Spleen (tissue), 13 donors: ENCODE data around the gene CRISP2. TPM values are rescaled to one million over a fixed set of nuclear protein-coding genes. Genes with fewer than 3 reads are reported as not detected.

ENCODE experiments used
- DNase-seq: peaks from one replicate; pipeline ENCODE4 v3.0.0-alpha.2; 2020
- H3K27ac ChIP-seq, 8 donors: fragments of 200-600 bp; sonication (generic) in 7 of 8; 1 replicate in 4 of 8; 2 replicates in 4 of 8; pipeline versions ENCODE4 v1.5.0 to v1.8.0; 2016 to 2021; ENCODE audit warnings: inconsistent platforms in 4 of 8, mild to moderate bottlenecking in 4 of 8, moderate library complexity in 1 of 8
- H3K27me3 ChIP-seq, 7 donors: fragments of 200-600 bp; sonication (generic) in 6 of 7; replicated peaks in 1 of 7; 1 replicate in 4 of 7; 2 replicates in 3 of 7; pipeline versions ENCODE4 v1.5.0 to v1.8.0; 2016 to 2021; ENCODE audit warnings: inconsistent platforms in 3 of 7, mild to moderate bottlenecking in 1 of 7
- H3K36me3 ChIP-seq, 6 donors: fragments of 200-600 bp; sonication (generic) in 5 of 6; 1 replicate in 4 of 6; 2 replicates in 2 of 6; pipeline versions ENCODE4 v1.5.0 to v1.8.0; 2016 to 2021; ENCODE audit warnings: inconsistent platforms in 2 of 6
- H3K4me1 ChIP-seq, 6 donors: fragments of 200-600 bp; sonication (generic) in 5 of 6; 1 replicate in 3 of 6; 2 replicates in 3 of 6; pipeline versions ENCODE4 v1.5.0 to v1.8.0; 2016 to 2021; ENCODE audit warnings: inconsistent platforms in 3 of 6
- H3K4me3 ChIP-seq, 8 donors: fragments of 200-600 bp; sonication (generic) in 7 of 8; 1 replicate in 4 of 8; 2 replicates in 4 of 8; pipeline versions ENCODE4 v1.5.0 to v1.8.0; 2016 to 2021; ENCODE audit warnings: inconsistent platforms in 4 of 8, mild to moderate bottlenecking in 4 of 8, moderate library complexity in 2 of 8
- H3K9me3 ChIP-seq, 8 donors: fragments of 200-600 bp; sonication (generic) in 7 of 8; 1 replicate in 4 of 8; 2 replicates in 4 of 8; pipeline versions ENCODE4 v1.5.0 to v1.8.0; 2016 to 2021; ENCODE audit warnings: inconsistent platforms in 4 of 8
- CTCF ChIP-seq, 11 experiments: fragments of 200-600 bp in 7 of 11; fragments of 450-650 bp in 4 of 11; sonication (generic) in 4 of 11; IDR thresholded peaks in 8 of 11; conservative IDR thresholded peaks in 3 of 11; 1 replicate in 7 of 11; 2 replicates in 4 of 11; pipeline versions ENCODE4 v1.4.0 to v1.8.0; 2016 to 2021; ENCODE audit warnings: antibody characterized with exemption in 11 of 11, inconsistent platforms in 4 of 11, mild to moderate bottlenecking in 1 of 11
- POLR2A ChIP-seq, 3 donors: fragments of 450-650 bp; IDR thresholded peaks; one replicate each; pipeline ENCODE4 v1.5.1; 2017; ENCODE audit warnings: antibody characterized with exemption in 3 of 3, mild to moderate bottlenecking in 1 of 3
- POLR2AphosphoS5 ChIP-seq, 3 donors: sonication (generic); formaldehyde crosslinking; IDR thresholded peaks; one replicate each; pipeline ENCODE4 v1.5.1; 2017; ENCODE audit warnings: antibody characterized with exemption in 3 of 3
- WGBS, 5 donors: extraction: QIAGEN DNeasy Blood & Tissue Kit in 3 of 5; methylation state at CpG; one replicate each; pipeline versions ENCODE4 v1.1.5 to v1.1.7; 2013 to 2018; 5-methylcytosine and 5-hydroxymethylcytosine counted together
- intact Hi-C: fragments of 100-400 bp; cut with DNase I; formaldehyde crosslinking; loops from one replicate; pipeline ENCODE4 v1.15.0; 2023; ENCODE audit warnings: low total_unique reads
- long read RNA-seq, 2 donors: transcript quantifications; one replicate each; lab custom pipeline, GENCODE V29; 2026
- polyA plus RNA-seq, 3 donors: library from polyadenylated mRNA; stranded (reverse); fragments of 200-250 nt; gene quantifications; one replicate each; pipeline ENCODE4 v1.2.1, GENCODE V29; 2013
- total RNA-seq, 7 donors: library from RNA; depleted of rRNA in 3 of 7; stranded (reverse); fragments of >200 nt in 3 of 7; fragmentation: NEBNext Ultra II Directional in 4 of 7; extraction: Animal tissue kit (Norgen Biotek cat#: 25700) in 4 of 7; gene quantifications; one replicate each; pipeline versions ENCODE4 v1.1.0 to v1.2.1, GENCODE V29; 2016 to 2021
- donor health status: healthy with polysubstance abuse.
- donor health status: DM: no; HTN: no; CAD: no; lungs with moderate emphysema.
- donor health status: DM: no; HTN: no; CAD: no.
- donor health status: Bipolar disorder and iron deficiency.
- donor health status: healthy.
- donor health status: DM: no; HTN: no; CAD: no.
- donor health status: DM: yes; HTN: yes; CAD: no.

CRISP2 gene
- total RNA-seq: 1 to 10 TPM in 1 of 7 donors, under 1 TPM in 3, not detected in 3; 0.26 to 2.5 (median 0.42) TPM
- not detected for polyA plus RNA-seq
- long read RNA-seq, donor 1: 0 reads
- long read RNA-seq, donor 2: 0 reads

- TF ChIP-seq CTCF (IDR thresholded peaks at IDR 0.05 in 8 of 11, conservative IDR thresholded peaks at IDR 0.05 in 3 of 11) (no peak), POLR2A (IDR thresholded peaks at IDR 0.05) (no peak), POLR2AphosphoS5 (IDR thresholded peaks at IDR 0.05) (no peak)
- Histone ChIP-seq H3K27me3 (no peaks in the 10 kb centered on the region), H3K4me3 (no peak within 1 kb of the TSS), H3K36me3 (no peaks in the 10 kb centered on the region), H3K9me3 (peaks cover 0 to 13% (median under 1%) of the 10 kb centered on the region in 8 donors), H3K4me1 (no peaks in the 10 kb centered on the region), H3K27ac (no peak within 1 kb of the TSS)
- no peak for DNase-seq
- WGBS, 5 donors: 60 to 79% (median 61%) methylated on average over 25 to 26 of the region's 26 CpGs
- intact Hi-C loops: no loop called here
Observed at GRCh38 chr6:49713346-49713745, at the start of gene CRISP2. CRISP2 (minus strand) TSS chr6:49713543; CDS start chr6:49709196, 4,347 bp downstream.

- intact Hi-C loops: no loop called here
- Histone ChIP-seq H3K4me1 (no peaks in the 10 kb centered on the region), H3K9me3 (no peaks in the 10 kb centered on the region), H3K27ac (peak within 1 kb of the TSS in 2 of 8 donors; percentile 7 to 22), H3K36me3 (no peaks in the 10 kb centered on the region), H3K4me3 (no peak within 1 kb of the TSS), H3K27me3 (no peaks in the 10 kb centered on the region)
- no peak for TF ChIP-seq CTCF (IDR thresholded peaks at IDR 0.05 in 8 of 11, conservative IDR thresholded peaks at IDR 0.05 in 3 of 11)
- TF ChIP-seq POLR2A (IDR thresholded peaks at IDR 0.05): no peak
- no peak for TF ChIP-seq POLR2AphosphoS5 (IDR thresholded peaks at IDR 0.05)
- DNase-seq: no peak
- 13 to 39% (median 16%) methylated on average over 1 of the region's 1 CpG for WGBS, 5 donors
Observed at GRCh38 chr6:49744259-49744658, 30.9 kb upstream of the CRISP2 start, which contains the start of gene CRISP3. CRISP3 (minus strand) TSS chr6:49744388; CDS start chr6:49744367, 21 bp downstream.

GRCh38 chr6:49743429-49743828 lies 30.1 kb upstream of the CRISP2 start:
- no peak for DNase-seq
- intact Hi-C loops: no loop called here

More at GRCh38 chr6:49743429-49743828, 30.1 kb upstream of the CRISP2 start:
- no peaks in the 10 kb centered on the region for H3K36me3 ChIP-seq
- no peaks in the 10 kb centered on the region for H3K9me3 ChIP-seq
- WGBS, 5 donors: 54 to 89% (median 73%) methylated on average over 4 of the region's 4 CpGs
- peak overlapping the region in 1 of 8 donors; percentile 7 for H3K27ac ChIP-seq
- no peaks in the 10 kb centered on the region for H3K4me1 ChIP-seq
- H3K27me3 ChIP-seq: no peaks in the 10 kb centered on the region
- H3K4me3 ChIP-seq: no peak overlapping the region
- TF ChIP-seq POLR2A (IDR thresholded peaks at IDR 0.05): no peak
- no peak for TF ChIP-seq CTCF (IDR thresholded peaks at IDR 0.05 in 8 of 11, conservative IDR thresholded peaks at IDR 0.05 in 3 of 11)
- TF ChIP-seq POLR2AphosphoS5 (IDR thresholded peaks at IDR 0.05): no peak
